ENCODE measurements around the gene TMEM231. TPM values are rescaled to one million over a fixed set of nuclear protein-coding genes. Genes with fewer than 3 reads are reported as not detected.
"Not testable (repeated sequence)": the region's sequence is repeated elsewhere in the genome, so short reads cannot be mapped to it uniquely, and the experiment has no call there.

The TMEM231 gene
- total RNA-seq, 4 donors from 2014 or later: 6.0 to 11.9 (median 9.3) TPM

GRCh38 chr16:75514296-75514695 lies 41.8 kb downstream of the TMEM231 start:
- H3K27ac ChIP-seq: no peak overlapping the region
- no peaks in the 10 kb centered on the region for H3K36me3 ChIP-seq
- H3K27me3 ChIP-seq: no peaks in the 10 kb centered on the region
- DNase-seq (ENCODE audit: low spot score in 2 of 2): no peak
- TF ChIP-seq POLR2A (IDR thresholded peaks at IDR 0.05): no peak
- no peak for TF ChIP-seq POLR2AphosphoS5 (IDR thresholded peaks at IDR 0.05)
- no peak for TF ChIP-seq CTCF (IDR thresholded peaks at IDR 0.05)
- TF ChIP-seq EP300 (IDR thresholded peaks at IDR 0.05): no peak
- no peaks in the 10 kb centered on the region for H3K9me3 ChIP-seq
- H3K4me1 ChIP-seq: peaks cover 12% of the 10 kb centered on the region
- WGBS: 92% methylated on average over 11 of the region's 11 CpGs
- H3K4me3 ChIP-seq: no peak overlapping the region

GRCh38 chr16:75506574-75506973 lies 49.5 kb downstream of the TMEM231 start:
- peaks cover 3% of the 10 kb centered on the region for H3K4me1 ChIP-seq
- DNase-seq (ENCODE audit: low spot score in 2 of 2): peak in 1 of 2 donors; percentile 78

GRCh38 chr16:75506107-75506506 lies 49.9 kb downstream of the TMEM231 start:
- Histone ChIP-seq H3K4me3 (no peak overlapping the region), H3K9me3 (no peaks in the 10 kb centered on the region), H3K36me3 (no peaks in the 10 kb centered on the region), H3K4me1 (peaks cover 3% of the 10 kb centered on the region), H3K27ac (no peak overlapping the region), H3K27me3 (no peaks in the 10 kb centered on the region)
- no peak for DNase-seq (ENCODE audit: low spot score in 2 of 2)
- WGBS: 64% methylated on average over 3 of the region's 3 CpGs
- TF ChIP-seq POLR2AphosphoS5 (IDR thresholded peaks at IDR 0.05) (no peak), POLR2A (IDR thresholded peaks at IDR 0.05) (no peak)

More at GRCh38 chr16:75506574-75506973, 49.5 kb downstream of the TMEM231 start:
- H3K27ac ChIP-seq: no peak overlapping the region
- H3K27me3 ChIP-seq: no peaks in the 10 kb centered on the region
- no peaks in the 10 kb centered on the region for H3K36me3 ChIP-seq
- H3K4me3 ChIP-seq: no peak overlapping the region
- no peaks in the 10 kb centered on the region for H3K9me3 ChIP-seq
- 19% methylated on average over 7 of the region's 7 CpGs for WGBS
- TF ChIP-seq POLR2AphosphoS5 (IDR thresholded peaks at IDR 0.05) (peak in 1 of 3 donors; percentile 28), CTCF (IDR thresholded peaks at IDR 0.05) (no peak)

GRCh38 chr16:75503801-75504200 lies 52.3 kb downstream of the TMEM231 start:
- Histone ChIP-seq H3K9me3 (no peaks in the 10 kb centered on the region), H3K4me1 (peaks cover 3% of the 10 kb centered on the region), H3K4me3 (no peak overlapping the region), H3K36me3 (no peaks in the 10 kb centered on the region), H3K27me3 (no peaks in the 10 kb centered on the region), H3K27ac (no peak overlapping the region)
- WGBS: 95% methylated on average over 1 of the region's 1 CpG
- TF ChIP-seq CTCF (IDR thresholded peaks at IDR 0.05) (no peak), POLR2AphosphoS5 (IDR thresholded peaks at IDR 0.05) (no peak), POLR2A (IDR thresholded peaks at IDR 0.05) (no peak), EP300 (IDR thresholded peaks at IDR 0.05) (no peak)
- no peak for DNase-seq (ENCODE audit: low spot score in 2 of 2)

- H3K4me1 ChIP-seq: peaks cover 3% of the 10 kb centered on the region
- H3K27me3 ChIP-seq: no peaks in the 10 kb centered on the region
- H3K4me3 ChIP-seq: no peak overlapping the region
- WGBS: 93% methylated on average over 4 of the region's 4 CpGs
- H3K9me3 ChIP-seq: no peaks in the 10 kb centered on the region
- no peak for DNase-seq (ENCODE audit: low spot score in 2 of 2)
- no peak for TF ChIP-seq POLR2A (IDR thresholded peaks at IDR 0.05)
- no peaks in the 10 kb centered on the region for H3K36me3 ChIP-seq
- no peak overlapping the region for H3K27ac ChIP-seq
Observed at GRCh38 chr16:75502916-75503605, 53.0 kb downstream of the TMEM231 start.

GRCh38 chr16:75501820-75502219 lies 54.2 kb downstream of the TMEM231 start:
- H3K4me1 ChIP-seq; H3K36me3 ChIP-seq; DNase-seq (ENCODE audit: low spot score in 2 of 2); H3K27me3 ChIP-seq; H3K9me3 ChIP-seq; H3K4me3 ChIP-seq; H3K27ac ChIP-seq: not testable (repeated sequence)
- WGBS: 36% methylated on average over 6 of the region's 6 CpGs

- no peak for DNase-seq (ENCODE audit: low spot score in 2 of 2)
- H3K4me1 ChIP-seq: peaks cover 3% of the 10 kb centered on the region
- H3K4me3 ChIP-seq: no peak overlapping the region
- H3K27me3 ChIP-seq: no peaks in the 10 kb centered on the region
- no peak overlapping the region for H3K27ac ChIP-seq
- no peaks in the 10 kb centered on the region for H3K9me3 ChIP-seq
- 89% methylated on average over 5 of the region's 5 CpGs for WGBS
- no peaks in the 10 kb centered on the region for H3K36me3 ChIP-seq
- no peak for TF ChIP-seq EP300 (IDR thresholded peaks at IDR 0.05)
- no peak for TF ChIP-seq POLR2AphosphoS5 (IDR thresholded peaks at IDR 0.05)
- no peak for TF ChIP-seq POLR2A (IDR thresholded peaks at IDR 0.05)
- TF ChIP-seq CTCF (IDR thresholded peaks at IDR 0.05): no peak
Observed at GRCh38 chr16:75501359-75501758, 54.7 kb downstream of the TMEM231 start.

GRCh38 chr16:75498605-75499322 lies 57.3 kb downstream of the TMEM231 start:
- H3K27ac ChIP-seq; H3K4me3 ChIP-seq; H3K9me3 ChIP-seq; DNase-seq (ENCODE audit: low spot score in 2 of 2); H3K36me3 ChIP-seq; H3K27me3 ChIP-seq: not testable (repeated sequence)
- 29% methylated on average over 5 of the region's 13 CpGs for WGBS
- H3K4me1 ChIP-seq: peaks cover 14% of the 10 kb centered on the region
